GM18507 (cell line): ENCODE measurements around the gene BCL2L15.
A peak's percentile ranks its signal among the peaks of the same experiment; 100 is the strongest.
"Not testable (repeated sequence)": the region's sequence is repeated elsewhere in the genome, so short reads cannot be mapped to it uniquely, and the experiment has no call there.

Experiments
- DNase-seq: peaks from one replicate; pipeline ENCODE4 v3.0.0; 2011; ENCODE audit warnings: low read depth; ENCODE audit not compliant: insufficient read length; ENCODE audit errors: extremely low spot score
- FAIRE-seq: peaks from 2 replicates; lab custom pipeline; 2011; peaks lifted over from hg19 to GRCh38; lab: Jason Lieb, UNC

Gene BCL2L15

GRCh38 chr1:113875714-113876113 is 11.7 kb downstream of the BCL2L15 start:
- FAIRE-seq (peak; percentile 72), DNase-seq (peak; percentile 25)

GRCh38 chr1:113874012-113874879 is 13.1 kb downstream of the BCL2L15 start:
- peak; percentile 83 for FAIRE-seq
- no peak for DNase-seq

- FAIRE-seq (peak; percentile 53), DNase-seq (no peak)
Measured at GRCh38 chr1:113872219-113872935, 15.0 kb downstream of the BCL2L15 start.

GRCh38 chr1:113871597-113872113 is 15.7 kb downstream of the BCL2L15 start, which contains the start of gene PTPN22:
TSS of gene PTPN22 (minus strand) at chr1:113871712.
- peak; percentile 29 for DNase-seq
- FAIRE-seq, result peak; percentile 96

GRCh38 chr1:113870778-113871177 is 16.6 kb downstream of the BCL2L15 start:
- DNase-seq (no peak), FAIRE-seq (peak; percentile 26)

- DNase-seq (no peak), FAIRE-seq (no peak)
Measured at GRCh38 chr1:113868387-113869083, 18.8 kb downstream of the BCL2L15 start.

- DNase-seq (no peak), FAIRE-seq (no peak)
Measured at GRCh38 chr1:113861641-113862040, 25.7 kb downstream of the BCL2L15 start.

GRCh38 chr1:113860891-113861290 is 26.5 kb downstream of the BCL2L15 start:
- FAIRE-seq (no peak), DNase-seq (no peak)

- DNase-seq, result no peak
- peak; percentile 88 for FAIRE-seq
Measured at GRCh38 chr1:113859478-113860175, 27.8 kb downstream of the BCL2L15 start.

GRCh38 chr1:113858982-113859381 is 28.4 kb downstream of the BCL2L15 start:
- DNase-seq (no peak), FAIRE-seq (no peak)

- FAIRE-seq, result peak; percentile 9
- no peak for DNase-seq
Measured at GRCh38 chr1:113858418-113858817, 29.0 kb downstream of the BCL2L15 start.

- DNase-seq (no peak), FAIRE-seq (no peak)
Measured at GRCh38 chr1:113857776-113858175, 29.6 kb downstream of the BCL2L15 start.

GRCh38 chr1:113856401-113856790 is 31.0 kb downstream of the BCL2L15 start:
- FAIRE-seq (no peak), DNase-seq (no peak)

GRCh38 chr1:113855630-113856400 is 31.6 kb downstream of the BCL2L15 start:
- FAIRE-seq (no peak), DNase-seq (no peak)

GRCh38 chr1:113854234-113854633 is 33.1 kb downstream of the BCL2L15 start:
- FAIRE-seq (no peak), DNase-seq (no peak)

GRCh38 chr1:113852694-113853093 is 34.7 kb downstream of the BCL2L15 start:
- not testable (repeated sequence) for DNase-seq, FAIRE-seq

- DNase-seq (no peak), FAIRE-seq (no peak)
Measured at GRCh38 chr1:113850127-113850796, 37.1 kb downstream of the BCL2L15 start.

- FAIRE-seq, result no peak
- no peak for DNase-seq
Measured at GRCh38 chr1:113849072-113849471, 38.3 kb downstream of the BCL2L15 start.
